Putamen (tissue), 1 donor: ENCODE measurements around the gene RSRC1.
"Not testable (repeated sequence)": the region's sequence is repeated elsewhere in the genome, so short reads cannot be mapped to it uniquely, and the experiment has no call there.

ENCODE experiments used
- DNase-seq: peaks from one replicate; pipeline ENCODE4 v3.0.0-alpha.2; 2016; ENCODE audit warnings: low spot score

Gene RSRC1

DNA sequence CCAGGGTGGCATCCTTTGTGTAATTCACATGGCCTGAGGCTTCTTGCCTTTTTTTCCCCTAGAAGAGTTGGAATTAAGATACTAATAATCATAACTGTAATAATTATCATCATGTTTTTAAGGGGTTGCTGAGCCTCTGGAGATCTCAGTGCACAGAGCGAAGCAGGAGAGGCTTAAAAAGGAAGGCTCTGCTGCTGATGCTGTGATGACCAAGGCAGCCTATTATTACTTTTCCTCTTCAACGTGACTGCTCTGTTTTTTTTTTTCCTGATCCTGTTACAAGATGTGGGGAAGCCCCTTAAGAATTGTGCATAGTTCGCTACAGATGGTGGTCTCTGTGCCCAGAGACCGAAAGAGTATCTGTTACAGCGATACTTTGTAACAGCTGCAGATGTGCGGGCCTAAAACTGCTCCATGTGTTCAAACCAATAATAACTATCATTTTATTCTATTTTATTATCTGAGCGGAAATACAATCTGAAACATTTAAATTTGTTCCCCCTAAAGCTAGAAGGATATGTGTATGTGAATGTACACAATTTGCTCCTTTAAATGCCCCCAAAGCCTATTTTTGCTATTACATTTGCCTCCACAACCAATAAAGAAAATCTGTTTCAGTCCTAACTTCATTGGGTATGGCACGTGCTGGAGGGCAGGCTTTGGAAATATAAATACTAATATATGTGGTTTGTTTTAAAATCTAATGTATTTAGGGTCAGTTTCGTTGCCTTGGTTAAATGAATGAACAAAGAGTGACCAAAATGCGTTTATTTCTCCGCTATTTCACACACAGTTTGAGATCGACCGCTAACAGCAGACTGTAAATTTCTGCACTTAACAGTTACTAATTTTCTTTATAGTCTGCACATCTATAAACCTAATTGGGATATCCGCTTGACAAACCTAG is 8.3 kb upstream of the RSRC1 start:
- no peak for DNase-seq

DNA sequence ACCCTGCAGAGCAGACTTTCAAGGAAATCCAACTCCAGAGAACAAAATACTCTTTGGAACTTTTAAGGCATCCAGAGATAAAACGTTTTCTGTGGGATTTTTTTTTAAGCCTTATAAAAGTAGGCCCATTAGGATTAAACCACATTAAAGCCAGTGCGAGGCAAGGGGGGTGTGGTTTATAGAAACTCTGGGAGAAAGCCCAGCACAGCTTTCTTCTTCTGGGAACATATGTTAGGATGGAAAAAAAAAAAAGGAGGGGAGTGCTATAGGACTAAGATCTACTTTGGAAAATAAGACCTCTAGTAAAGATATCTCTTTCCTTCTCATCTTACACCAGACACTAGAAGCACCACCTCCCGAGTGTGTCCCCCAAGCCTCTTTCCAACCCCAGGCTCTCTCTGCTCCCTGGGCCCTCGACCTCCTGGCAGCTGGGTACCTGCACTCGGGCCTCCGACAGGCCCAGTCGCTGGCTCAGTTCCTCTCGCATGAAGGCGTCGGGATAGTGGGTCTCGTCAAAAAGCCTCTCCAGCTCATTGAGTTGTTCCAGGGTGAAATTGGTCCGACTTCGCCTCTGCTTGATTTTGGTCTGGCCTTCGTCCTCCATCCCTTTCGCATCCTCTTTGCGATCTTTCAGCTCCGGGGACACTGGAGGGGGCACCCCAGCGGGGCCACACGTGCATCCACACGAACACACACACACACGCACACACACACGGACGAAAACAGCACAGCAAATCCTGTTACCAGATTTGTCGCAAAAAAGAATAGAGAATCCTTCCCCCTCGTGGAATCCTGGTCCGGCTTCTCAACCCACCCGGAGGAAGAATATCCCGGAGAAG is 7.4 kb upstream of the RSRC1 start:
- DNase-seq = no peak

DNA sequence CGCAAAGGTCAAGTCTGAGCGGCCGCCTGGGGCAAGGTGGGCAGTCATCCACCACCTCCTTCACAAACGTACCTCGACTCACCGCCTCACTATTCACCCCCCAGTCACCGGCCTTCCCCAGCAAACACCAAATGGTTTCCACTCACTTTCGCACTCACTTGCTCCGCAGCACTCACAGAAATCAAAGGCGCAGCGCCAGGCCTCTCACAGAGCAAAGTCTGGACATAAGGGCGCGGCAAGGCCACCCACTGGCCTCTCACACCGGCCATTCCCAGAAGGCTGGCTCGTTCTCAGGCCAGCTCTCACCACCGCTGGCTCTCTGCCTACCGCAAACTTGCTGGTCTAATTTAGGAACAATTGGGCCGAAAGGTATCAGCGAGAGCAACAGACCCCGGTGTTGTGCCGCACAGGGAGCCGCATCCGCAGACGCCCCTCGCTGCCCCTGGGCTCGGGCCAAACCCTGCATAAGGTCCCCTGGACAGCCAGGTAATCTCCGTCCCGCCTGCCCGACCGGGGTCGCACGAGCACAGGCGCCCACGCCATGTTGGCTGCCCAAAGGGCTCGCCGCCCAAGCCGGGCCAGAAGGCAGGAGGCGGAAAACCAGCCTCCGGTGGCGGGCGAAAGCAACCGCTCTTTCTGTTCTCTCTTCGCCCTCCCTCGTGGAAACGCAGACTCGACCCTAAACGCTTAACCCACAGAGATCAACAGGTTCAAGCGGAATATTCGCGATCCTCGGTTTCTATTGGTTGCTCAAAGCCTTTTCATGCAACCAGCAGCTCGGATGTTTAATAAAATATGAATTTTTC is 6.6 kb upstream of the RSRC1 start:
- no peak for DNase-seq

DNA sequence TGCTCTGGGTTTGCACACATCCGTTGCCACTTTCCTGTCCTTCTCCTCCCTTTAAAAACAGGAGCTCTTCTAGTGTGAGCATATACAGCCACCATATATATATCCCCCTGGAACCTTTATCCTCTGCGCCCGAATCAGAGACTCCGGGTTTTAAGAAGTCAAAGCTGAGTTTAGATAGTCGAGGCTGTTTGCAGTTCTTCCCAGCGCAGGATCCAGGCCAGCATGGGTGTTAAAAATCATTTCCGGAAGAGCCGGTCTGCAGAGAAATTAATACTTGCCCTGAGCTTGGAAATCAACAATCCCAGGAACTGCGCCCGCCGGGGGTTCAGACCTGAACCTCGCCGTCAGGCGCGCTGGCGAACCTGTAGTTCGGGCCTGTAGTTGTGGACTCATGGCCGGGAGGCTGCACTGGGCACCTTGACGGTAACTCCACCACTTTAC is 6.0 kb upstream of the RSRC1 start:
- no peak for DNase-seq

DNA sequence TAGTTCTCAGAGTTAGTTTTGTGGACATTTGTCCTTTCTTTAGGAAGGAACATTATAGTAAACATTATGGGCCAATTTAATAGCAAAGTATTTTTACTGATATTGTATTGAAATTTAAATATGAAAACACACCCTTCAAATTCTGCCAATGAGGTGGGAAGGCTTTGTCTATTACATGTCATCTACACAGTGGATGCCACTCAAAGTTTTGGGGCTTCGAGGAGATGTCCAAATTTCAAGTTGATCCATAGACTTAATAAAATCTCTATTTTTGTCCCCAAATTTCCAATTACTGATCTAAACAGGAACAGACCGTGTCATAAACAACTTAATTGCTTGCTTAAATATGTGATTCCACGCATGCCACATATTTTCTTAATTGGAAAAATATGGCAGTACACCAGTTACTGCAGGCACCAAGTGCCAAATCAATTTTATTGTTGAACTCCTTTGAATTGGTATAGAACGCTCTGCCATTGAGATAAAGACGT is 5.4 kb upstream of the RSRC1 start:
- DNase-seq = no peak

DNA sequence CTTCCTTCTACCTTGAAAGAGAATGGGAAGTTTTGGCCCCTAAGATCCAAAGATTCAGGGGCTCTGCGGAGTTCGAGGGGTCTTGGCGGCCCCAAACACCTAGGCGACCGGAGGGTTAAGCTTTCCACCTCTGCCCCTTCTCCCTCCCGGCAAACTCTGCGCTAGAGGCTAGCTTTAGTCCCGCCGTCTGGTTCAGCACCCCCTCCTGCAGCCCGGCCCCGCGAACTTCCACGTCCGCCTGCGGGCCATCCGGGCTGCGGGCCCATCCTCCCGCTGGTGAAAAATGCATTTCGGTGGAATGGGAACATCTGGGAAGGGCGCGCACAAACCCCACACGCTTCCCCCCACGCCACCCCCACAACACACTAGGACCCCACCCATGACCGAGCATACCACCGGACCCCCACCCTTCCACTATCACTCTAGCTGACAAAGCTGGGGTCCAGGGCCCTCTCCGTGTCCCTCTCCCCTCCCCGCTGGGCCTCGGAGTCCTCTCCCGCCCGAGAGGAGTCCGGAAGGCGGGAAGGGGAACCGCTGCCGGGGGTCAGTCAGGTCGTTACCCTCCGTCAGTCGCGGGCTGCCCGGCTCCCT is 4.7 kb upstream of the RSRC1 start:
- DNase-seq = no peak

DNA sequence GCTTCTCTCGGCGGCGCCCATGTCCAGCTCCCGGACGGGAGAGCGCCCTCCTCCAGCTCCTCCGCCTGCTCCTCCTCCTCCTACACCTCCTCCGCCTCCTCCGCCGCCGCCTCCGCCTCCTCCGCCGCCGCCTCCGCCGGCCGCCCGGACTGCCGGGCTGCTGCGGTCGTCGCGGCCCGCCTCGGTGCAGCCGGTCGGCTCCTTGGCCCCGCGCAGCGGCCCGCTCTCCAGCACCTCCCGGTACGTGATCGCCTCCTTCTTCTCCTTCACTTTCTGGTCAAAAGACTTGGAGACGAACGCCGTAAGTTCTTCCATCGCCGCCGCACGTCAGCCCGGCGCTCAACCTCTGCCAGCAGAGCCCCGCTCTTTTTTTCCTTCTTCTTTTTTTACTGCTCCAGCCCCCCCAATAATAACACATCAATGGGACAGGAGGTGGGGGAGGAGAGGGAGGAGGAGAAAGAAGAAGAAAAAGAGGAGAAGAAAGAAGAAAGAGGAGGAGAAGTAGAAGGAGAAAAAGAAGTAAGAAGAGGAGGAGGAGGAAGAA is 4.1 kb upstream of the RSRC1 start:
- no peak for DNase-seq

DNA sequence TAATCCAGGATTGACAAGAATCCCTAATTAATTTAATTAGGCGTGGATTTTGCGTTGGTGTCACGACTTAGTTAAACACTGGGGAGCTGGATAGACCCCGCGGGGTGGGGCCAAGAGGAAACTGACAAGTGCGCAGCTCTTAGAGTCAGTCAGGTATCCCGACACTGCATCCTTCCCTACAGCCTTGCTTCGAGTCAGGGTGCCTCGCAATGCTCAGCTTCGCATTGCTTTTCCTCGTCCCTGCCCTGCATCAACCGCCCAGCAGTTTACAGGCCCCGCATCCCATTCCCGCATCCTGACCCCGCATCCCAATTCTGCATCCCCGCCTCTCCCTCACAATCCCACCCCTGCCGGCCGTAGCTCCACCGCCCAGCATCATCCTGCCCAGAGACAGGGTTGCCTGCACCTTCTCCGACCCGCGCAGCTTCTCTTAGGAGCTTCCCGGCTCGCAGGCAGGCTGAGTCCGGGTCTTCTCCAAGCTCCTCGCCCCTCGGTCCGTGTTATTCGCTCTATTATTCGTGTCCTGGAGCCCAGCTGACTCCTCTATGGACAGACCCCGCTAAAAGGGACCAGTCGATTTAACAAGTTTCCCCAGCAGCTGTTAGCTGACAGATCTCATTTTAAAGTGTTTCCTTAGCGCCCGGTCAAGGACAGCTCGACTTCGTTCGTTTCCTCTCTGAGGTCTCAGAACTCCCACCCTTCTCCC is 3.0 kb upstream of the RSRC1 start:
- DNase-seq = no peak

DNA sequence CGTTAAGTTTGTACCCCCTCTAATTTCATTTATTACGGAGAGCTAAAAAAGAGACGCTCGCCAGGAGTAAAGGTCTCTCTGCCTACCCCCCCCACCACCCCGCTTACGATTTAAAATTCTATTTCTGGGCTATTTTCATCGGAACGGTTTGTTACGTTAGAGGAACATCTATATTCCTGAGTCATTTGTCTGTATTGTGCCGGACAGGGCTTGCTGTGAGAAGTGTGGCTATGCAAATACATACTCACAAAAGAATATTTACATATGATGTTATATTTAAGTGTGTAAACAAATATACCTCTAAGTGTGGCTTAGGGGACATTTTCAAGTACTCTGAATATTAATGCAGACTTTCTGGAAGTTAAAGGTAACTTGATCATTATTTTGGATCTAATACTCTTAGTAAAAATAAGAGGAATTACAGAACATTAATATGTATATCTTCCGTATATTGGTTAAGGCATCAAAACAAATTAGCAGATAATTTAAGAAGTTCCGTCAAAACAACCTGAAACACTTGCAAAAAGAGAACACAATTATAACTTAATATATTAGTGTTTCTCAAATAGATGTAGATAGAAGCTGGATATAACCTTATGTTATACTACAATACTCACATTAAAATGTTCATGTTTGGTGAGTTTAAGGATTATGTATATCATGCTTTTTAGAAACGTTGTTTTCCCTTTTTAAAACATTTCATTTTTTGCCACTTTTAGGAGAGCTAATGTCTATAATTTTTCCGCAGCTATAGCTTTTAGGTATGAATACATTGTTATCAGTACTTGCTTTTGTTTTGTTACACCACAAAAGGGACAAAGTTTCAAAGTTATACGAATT is 2.1 kb upstream of the RSRC1 start:
- DNase-seq = no peak

DNA sequence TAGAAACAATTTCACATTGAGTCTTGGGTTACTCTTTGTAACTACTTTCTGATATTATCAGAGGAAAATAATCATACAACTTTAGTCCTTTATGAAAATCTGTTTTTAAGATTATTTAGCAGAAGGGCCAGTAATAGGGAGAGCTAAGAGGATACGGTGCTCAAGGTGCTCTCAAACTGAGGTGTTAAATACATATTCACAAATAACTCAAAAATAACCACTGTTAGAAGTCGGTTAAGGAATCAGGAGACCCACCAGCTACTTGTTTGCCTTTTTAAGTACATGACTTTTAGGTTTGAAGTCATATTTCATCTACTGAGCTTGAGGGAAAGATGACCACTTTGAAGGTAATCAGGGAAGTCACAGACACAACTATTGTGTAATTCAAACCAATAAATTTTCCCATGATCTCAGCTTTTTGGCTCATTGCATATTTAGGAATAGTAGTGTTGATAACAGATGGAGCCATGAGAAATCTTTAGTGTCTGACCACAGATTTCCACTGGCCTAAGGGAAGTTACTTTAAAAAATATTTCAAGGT is 1.4 kb upstream of the RSRC1 start:
- DNase-seq = no peak

DNA sequence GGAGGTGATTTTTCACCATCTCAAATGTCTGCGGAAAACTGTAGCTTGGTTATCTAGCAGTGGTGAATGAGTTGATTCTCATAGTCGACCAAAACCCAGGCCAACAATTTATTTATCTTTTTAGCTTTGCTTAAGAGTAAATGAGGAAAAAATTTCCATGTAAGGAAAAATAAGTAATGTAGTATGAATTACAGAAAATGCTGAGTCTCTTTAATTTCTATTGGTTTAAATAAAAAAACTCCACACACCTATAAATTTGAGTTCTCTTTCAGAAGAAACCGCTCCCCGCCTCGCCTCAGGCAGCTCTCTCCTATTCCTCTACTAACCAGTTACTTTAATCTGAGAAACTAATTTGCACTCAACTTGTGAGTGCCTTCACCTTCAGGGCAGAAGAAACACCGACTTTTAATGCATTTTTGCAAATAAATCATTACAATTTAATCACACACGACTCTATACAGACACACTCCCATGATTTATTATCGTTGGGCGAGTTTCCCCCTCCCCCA is 540 bp upstream of the RSRC1 start:
- DNase-seq = no peak

DNA sequence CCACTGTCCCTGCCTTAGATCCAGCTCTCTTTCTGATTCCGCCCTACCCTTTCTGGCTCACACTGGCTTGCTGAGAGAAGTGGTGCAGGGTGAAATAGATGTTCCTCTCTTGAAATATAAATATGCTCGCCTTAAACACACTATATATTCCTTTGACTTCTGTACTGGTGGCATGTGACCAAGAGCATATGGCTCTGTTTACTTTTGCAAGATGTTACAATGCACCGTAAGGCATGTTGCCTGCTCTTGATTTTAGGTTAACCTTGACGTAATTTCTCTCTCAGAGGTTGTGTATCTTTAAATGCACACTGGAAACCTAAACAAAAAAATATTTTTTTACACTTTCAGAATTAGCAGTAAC is 749 bp downstream of the RSRC1 start:
- no peak for DNase-seq

DNA sequence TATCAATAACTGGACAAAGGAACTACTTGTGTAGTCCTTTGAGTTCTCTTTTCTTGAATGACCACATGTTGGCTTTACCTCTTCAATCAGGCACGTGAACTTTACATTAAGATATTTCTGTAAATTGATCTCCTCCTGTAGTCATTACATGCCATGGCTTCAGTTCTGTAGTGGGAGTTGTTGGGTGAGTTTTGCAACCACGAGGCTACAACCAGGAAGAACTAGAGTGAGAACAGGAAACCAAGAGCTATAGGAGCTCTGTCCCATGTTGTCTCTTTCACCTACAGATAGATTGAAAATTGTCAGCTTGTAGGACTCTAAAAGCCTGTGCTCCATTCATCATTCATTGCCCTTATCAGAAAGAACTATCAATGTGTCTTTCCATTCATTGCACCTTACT is 2.0 kb downstream of the RSRC1 start:
- DNase-seq = no peak

DNA sequence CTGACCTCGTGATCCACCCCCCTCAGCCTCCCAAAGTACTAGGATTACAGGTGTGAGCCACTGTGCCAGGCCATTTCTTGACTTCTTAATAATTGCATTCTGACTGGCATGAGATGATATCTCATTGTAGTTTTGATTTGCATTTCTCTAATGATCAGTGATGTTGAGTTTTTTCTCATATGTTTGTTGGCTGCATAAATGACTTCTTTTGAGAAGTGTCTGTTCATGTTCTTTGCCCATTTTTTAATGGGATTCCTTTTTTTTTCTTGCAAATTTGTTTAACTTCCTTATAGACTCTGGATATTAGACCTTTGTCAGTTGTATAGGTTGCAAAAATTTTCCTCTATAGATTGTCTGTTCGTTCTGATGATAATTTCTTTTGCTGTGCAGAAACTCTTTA is 3.7 kb downstream of the RSRC1 start:
- not testable (repeated sequence) for DNase-seq

DNA sequence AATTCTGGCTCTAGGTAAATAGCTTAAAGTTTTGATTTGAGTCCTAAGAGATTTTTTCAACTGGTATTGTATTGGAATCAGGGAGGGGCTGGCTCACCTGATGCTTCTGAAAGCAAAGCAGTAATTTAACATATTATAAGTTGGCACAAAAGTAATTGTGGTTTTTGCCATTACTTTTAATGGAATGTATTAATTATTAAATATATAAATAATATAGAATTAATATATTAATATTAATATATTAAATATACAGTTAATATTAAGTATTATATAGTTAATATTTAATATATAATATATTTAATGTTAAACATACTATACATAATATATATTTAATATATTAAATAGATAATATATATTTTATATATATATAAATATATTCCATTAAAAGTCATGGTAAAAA is 10.4 kb downstream of the RSRC1 start:
- no peak for DNase-seq

DNA sequence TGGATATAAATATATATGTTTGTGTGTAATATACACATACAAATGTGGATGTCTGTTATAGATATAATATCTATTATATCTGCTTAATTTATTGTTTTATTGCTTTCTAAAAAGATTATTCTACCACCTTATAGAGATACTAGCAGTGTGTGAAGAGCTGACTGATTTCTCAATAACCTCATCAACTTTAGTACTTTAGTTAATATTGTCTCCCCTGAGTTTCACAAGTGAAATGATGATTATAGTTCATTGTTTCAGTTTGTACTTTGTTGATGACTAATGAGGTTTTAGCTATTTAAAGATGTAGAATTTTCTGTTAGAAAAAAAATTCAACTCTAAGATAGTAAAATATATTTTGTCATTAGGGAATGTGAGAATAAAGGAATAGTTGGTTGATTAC is 11.4 kb downstream of the RSRC1 start:
- no peak for DNase-seq

DNA sequence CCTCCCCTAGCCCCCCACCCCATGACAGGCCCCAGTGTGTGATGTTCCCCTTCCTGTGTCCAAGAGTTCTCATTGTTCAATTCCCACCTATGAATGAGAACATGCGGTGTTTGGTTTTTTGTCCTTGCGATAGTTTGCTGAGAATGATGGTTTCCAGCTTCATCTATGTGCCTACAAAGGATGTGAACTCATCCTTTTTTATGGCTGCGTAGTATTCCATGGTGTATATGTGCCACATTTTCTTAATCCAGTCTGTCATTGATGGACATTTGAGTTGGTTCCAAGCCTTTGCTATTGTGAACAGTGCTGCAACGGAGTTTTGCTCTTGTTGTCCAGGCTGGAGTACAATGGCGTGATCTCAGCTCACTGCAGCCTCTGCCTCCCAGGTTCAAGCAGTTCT is 12.8 kb downstream of the RSRC1 start:
- DNase-seq = not testable (repeated sequence)

DNA sequence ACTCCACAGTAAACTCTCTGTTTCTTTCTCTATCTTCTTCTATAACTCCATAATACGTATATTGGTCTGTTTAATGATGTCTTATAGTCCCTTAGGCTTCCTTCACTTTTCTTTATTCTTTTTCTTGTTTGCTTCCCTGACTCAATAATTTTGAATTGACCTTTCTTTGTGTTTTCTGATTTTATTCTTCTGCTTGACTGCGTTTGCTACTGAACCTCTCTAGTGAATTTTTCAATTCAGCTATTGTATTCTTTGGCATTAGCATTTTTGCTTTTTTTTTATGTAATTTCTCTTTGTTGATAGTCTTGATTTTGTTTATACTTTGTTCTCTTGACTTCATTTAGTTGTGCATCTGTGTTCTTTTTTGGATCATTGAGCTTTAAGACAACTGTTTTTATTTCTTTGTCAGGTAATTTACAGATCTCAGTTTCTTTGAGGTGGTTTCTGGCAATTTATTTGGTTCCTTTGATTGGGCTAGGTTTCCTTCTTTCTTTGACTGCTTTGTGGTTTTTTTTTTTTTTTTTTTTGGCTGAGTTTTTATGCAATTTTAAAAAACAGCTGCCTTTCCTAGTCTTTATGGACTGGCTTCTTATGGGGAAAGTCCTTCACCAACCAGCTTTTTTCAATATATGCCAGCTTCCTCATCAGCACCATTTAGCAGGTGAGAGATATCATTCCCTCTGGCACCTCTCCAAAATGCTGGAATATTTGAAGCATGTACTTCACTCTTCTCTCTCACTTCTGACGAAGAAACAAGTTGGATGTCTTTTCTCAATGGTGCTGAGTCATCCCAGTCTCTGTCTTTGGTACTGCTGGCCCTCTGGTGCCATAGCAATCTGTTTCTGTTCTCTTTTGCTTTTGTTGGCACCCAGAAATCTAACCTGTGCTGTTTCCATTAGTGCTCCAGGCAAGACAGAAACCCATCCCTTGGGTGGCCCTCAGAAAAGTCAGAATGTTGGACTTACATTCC is 17.6 kb downstream of the RSRC1 start:
- no peak for DNase-seq
